SU-DHL-6 (cell line): Measurements from ENCODE around the gene C1orf52.

Source experiments
- H2AFZ ChIP-seq: fragments of 200-600 bp; sonication (generic); 2 replicates; pipeline ENCODE4 v1.6.1; 2014; ENCODE audit warnings: low read depth, mild to moderate bottlenecking, moderate library complexity, mixed read lengths, antibody characterized with exemption, low read length; ENCODE audit not compliant: severe bottlenecking
- H3F3A ChIP-seq: fragments of 200-600 bp; shearing (Covaris generic); 2 replicates; pipeline ENCODE4 v1.6.0; 2016; ENCODE audit warnings: antibody characterized with exemption, mild to moderate bottlenecking; ENCODE audit not compliant: insufficient read depth
- H3K27ac ChIP-seq: fragments of 200-600 bp; sonication (generic); 2 replicates; pipeline ENCODE4 v1.5.1; 2016; ENCODE audit warnings: low read depth, mild to moderate bottlenecking, low read length, moderate library complexity, mixed read lengths
- H3K27me3 ChIP-seq: fragments of 200-600 bp; sonication (generic), shearing (Covaris generic); 2 replicates; pipeline ENCODE4 v1.6.0; 2014; ENCODE audit warnings: mild to moderate bottlenecking, low read length
- H3K36me3 ChIP-seq: fragments of 200-600 bp; sonication (generic); 2 replicates; pipeline ENCODE4 v1.6.1; 2014; ENCODE audit warnings: mild to moderate bottlenecking, low read length, mixed read lengths
- H3K4me2 ChIP-seq: fragments of 300-600, 200-600 bp; shearing (Covaris generic), sonication (generic); 2 replicates; pipeline ENCODE4 v1.6.0; 2014; ENCODE audit warnings: low read length, low read depth, mild to moderate bottlenecking; ENCODE audit not compliant: poor library complexity, severe bottlenecking
- H3K4me3 ChIP-seq: fragments of 200-600 bp; sonication (generic); 2 replicates; pipeline ENCODE4 v1.5.1; 2014; ENCODE audit warnings: antibody characterized with exemption, low read length, mild to moderate bottlenecking, mixed read lengths; ENCODE audit not compliant: insufficient read depth, poor library complexity, severe bottlenecking
- H3K79me2 ChIP-seq: fragments of 200-600 bp; sonication (generic); 2 replicates; pipeline ENCODE4 v1.6.1; 2014; ENCODE audit warnings: mild to moderate bottlenecking, low read length, moderate library complexity; ENCODE audit not compliant: insufficient read depth
- H3K9ac ChIP-seq: fragments of 200-600 bp; sonication (generic); 2 replicates; pipeline ENCODE4 v1.7.0; 2014; ENCODE audit warnings: mild to moderate bottlenecking, low read length
- H3K9me2 ChIP-seq: fragments of 200-600 bp; sonication (generic); replicated peaks from 2 replicates; pipeline ENCODE4 v1.6.1; 2014; ENCODE audit warnings: low read length; ENCODE audit not compliant: insufficient read depth
- H3K9me3 ChIP-seq: fragments of 200-600 bp; sonication (generic); 2 replicates; pipeline ENCODE4 v1.6.1; 2014; ENCODE audit warnings: low read length, mixed read lengths; ENCODE audit not compliant: insufficient read depth
- H4K20me1 ChIP-seq: fragments of 200-600 bp; sonication (generic); 2 replicates; pipeline ENCODE4 v1.6.1; 2014; ENCODE audit warnings: low read depth, mild to moderate bottlenecking, antibody characterized with exemption, low read length, moderate library complexity, mixed read lengths
- CTCF ChIP-seq: fragments of 200-600 bp; sonication (generic); IDR thresholded peaks from one replicate; pipeline ENCODE4 v1.5.1; 2017; ENCODE audit warnings: antibody characterized with exemption, mild to moderate bottlenecking, low read length, moderate library complexity; ENCODE audit not compliant: insufficient read depth, poor library complexity, severe bottlenecking
- EZH2phosphoT487 ChIP-seq: fragments of 200-600 bp; sonication (generic), shearing (Covaris generic); conservative IDR thresholded peaks from 2 replicates; pipeline ENCODE4 v1.6.1; 2018; ENCODE audit warnings: mild to moderate bottlenecking, antibody characterized with exemption, low read length, moderate library complexity, mixed read lengths

The C1orf52 gene

GRCh38 chr1:85224295-85224694 lies 35.2 kb downstream of the C1orf52 start:
- no peaks in the 10 kb centered on the region for H3F3A ChIP-seq
- no peaks in the 10 kb centered on the region for H3K27me3 ChIP-seq
- no peaks in the 10 kb centered on the region for H3K36me3 ChIP-seq
- no peak overlapping the region for H3K9ac ChIP-seq
- no peak overlapping the region for H3K27ac ChIP-seq
- H3K79me2 ChIP-seq, result no peaks in the 10 kb centered on the region
- no peaks in the 10 kb centered on the region for H4K20me1 ChIP-seq
- no peak overlapping the region for H3K4me3 ChIP-seq
- no peak overlapping the region for H3K4me2 ChIP-seq
- H2AFZ ChIP-seq, result no peak overlapping the region
- no peaks in the 10 kb centered on the region for H3K9me3 ChIP-seq
- H3K9me2 ChIP-seq, result no peaks in the 10 kb centered on the region
- TF ChIP-seq CTCF (no peak), EZH2phosphoT487 (no peak)

GRCh38 chr1:85223334-85223733 lies 36.1 kb downstream of the C1orf52 start:
- H3K27ac ChIP-seq, result no peak overlapping the region
- no peaks in the 10 kb centered on the region for H3K9me3 ChIP-seq
- no peaks in the 10 kb centered on the region for H3K9me2 ChIP-seq
- H3K9ac ChIP-seq, result no peak overlapping the region
- H3K4me2 ChIP-seq, result no peak overlapping the region
- no peak overlapping the region for H2AFZ ChIP-seq
- no peaks in the 10 kb centered on the region for H3K27me3 ChIP-seq
- no peak overlapping the region for H3K4me3 ChIP-seq
- no peaks in the 10 kb centered on the region for H3K79me2 ChIP-seq
- TF ChIP-seq CTCF, result no peak
- no peak for TF ChIP-seq EZH2phosphoT487
- H3K36me3 ChIP-seq, result no peaks in the 10 kb centered on the region
- no peaks in the 10 kb centered on the region for H4K20me1 ChIP-seq
- no peaks in the 10 kb centered on the region for H3F3A ChIP-seq

GRCh38 chr1:85220756-85221201 lies 38.7 kb downstream of the C1orf52 start:
- TF ChIP-seq EZH2phosphoT487 (no peak), CTCF (no peak)
- Histone ChIP-seq H3K36me3 (no peaks in the 10 kb centered on the region), H3F3A (no peaks in the 10 kb centered on the region), H3K79me2 (no peaks in the 10 kb centered on the region), H3K4me3 (no peak overlapping the region), H4K20me1 (no peaks in the 10 kb centered on the region), H3K9me2 (no peaks in the 10 kb centered on the region), H3K4me2 (no peak overlapping the region), H3K9me3 (no peaks in the 10 kb centered on the region), H3K27me3 (no peaks in the 10 kb centered on the region), H3K27ac (no peak overlapping the region), H3K9ac (no peak overlapping the region), H2AFZ (no peak overlapping the region)
